Activated CD8-positive, alpha-beta T cell treated with anti-CD3 and anti-CD28 coated beads for 36 hours (primary cell): ENCODE measurements around the gene PRPF40B. TPM values are rescaled to one million over a fixed set of nuclear protein-coding genes. Genes with fewer than 3 reads are reported as not detected.
A peak's percentile ranks its signal among the peaks of the same experiment; 100 is the strongest.

ENCODE experiments used
- ATAC-seq: fragments of 200-7000 bp; cut with Tn5 transposase; one replicate; pipeline ENCODE4 v1.10.0; 2021; ENCODE audit warnings: mild to moderate bottlenecking, moderate library complexity
- CTCF ChIA-PET: fragments of 350-600 bp; sonication (Branson Sonifier 250); formaldehyde crosslinking; loops from one replicate; lab custom pipeline; 2021; ENCODE audit warnings: antibody characterized with exemption; lab: Charles Lee
- POLR2A ChIA-PET: fragments of 350-600 bp; sonication (Branson Sonifier 250); formaldehyde crosslinking; loops from one replicate; lab custom pipeline; 2021; ENCODE audit warnings: antibody characterized with exemption; lab: Charles Lee
- DNase-seq: peaks from one replicate; pipeline ENCODE4 v3.0.0-alpha.2; 2020
- H3K27ac Mint-ChIP-seq: one replicate; pipeline ENCODE4 v1.8.0; 2021; ENCODE audit warnings: mild to moderate bottlenecking, mixed read lengths
- H3K27me3 Mint-ChIP-seq: one replicate; pipeline ENCODE4 v1.8.0; 2021; ENCODE audit warnings: mixed read lengths
- H3K36me3 Mint-ChIP-seq: one replicate; pipeline ENCODE4 v1.8.0; 2021; ENCODE audit warnings: low read depth, mixed read lengths
- H3K4me1 Mint-ChIP-seq: one replicate; pipeline ENCODE4 v1.8.0; 2021; ENCODE audit warnings: low read depth, mixed read lengths
- H3K4me3 Mint-ChIP-seq: one replicate; pipeline ENCODE4 v1.8.0; 2021; ENCODE audit warnings: mild to moderate bottlenecking, moderate library complexity, mixed read lengths
- H3K9me3 Mint-ChIP-seq: one replicate; pipeline ENCODE4 v1.8.0; 2021; ENCODE audit warnings: mixed read lengths
- intact Hi-C: fragments of 100-400 bp; cut with micrococcal nuclease; formaldehyde crosslinking; loops from one replicate; pipeline ENCODE4 v1.10.0; 2022
- total RNA-seq, 2 experiments: library from RNA; stranded (reverse); gene quantifications; one replicate each; pipeline ENCODE4 v1.2.3, GENCODE V29; 2021
- TF ChIP-seq, protein P1 (sequence below): fragments of 200-600 bp; IDR thresholded peaks from one replicate; pipeline ENCODE4 v1.8.0; 2022; ENCODE audit warnings: antibody characterized with exemption, mild to moderate bottlenecking

The PRPF40B gene
- total RNA-seq, 2 experiments from 2014 or later = 4.9 to 5.6 TPM

GRCh38 chr12:49671031-49671765 lies 47.8 kb downstream of the PRPF40B start:
- intact Hi-C loops = no loop called here
- H3K4me1 Mint-ChIP-seq = peaks cover 95% of the 10 kb centered on the region
- no peaks in the 10 kb centered on the region for H3K27me3 Mint-ChIP-seq
- ATAC-seq (peak; percentile 77), DNase-seq (peak; percentile 76)
- peak overlapping the region; percentile 62 for H3K4me3 Mint-ChIP-seq
- POLR2A ChIA-PET = interaction anchor here (0.6 to 5.0 kb wide), 14 partner anchors 9 to 94 kb away, joined by 3 to 23 read pairs (median 4); partner anchors contain the start of gene FMNL3
- TF ChIP-seq, protein P1, sequence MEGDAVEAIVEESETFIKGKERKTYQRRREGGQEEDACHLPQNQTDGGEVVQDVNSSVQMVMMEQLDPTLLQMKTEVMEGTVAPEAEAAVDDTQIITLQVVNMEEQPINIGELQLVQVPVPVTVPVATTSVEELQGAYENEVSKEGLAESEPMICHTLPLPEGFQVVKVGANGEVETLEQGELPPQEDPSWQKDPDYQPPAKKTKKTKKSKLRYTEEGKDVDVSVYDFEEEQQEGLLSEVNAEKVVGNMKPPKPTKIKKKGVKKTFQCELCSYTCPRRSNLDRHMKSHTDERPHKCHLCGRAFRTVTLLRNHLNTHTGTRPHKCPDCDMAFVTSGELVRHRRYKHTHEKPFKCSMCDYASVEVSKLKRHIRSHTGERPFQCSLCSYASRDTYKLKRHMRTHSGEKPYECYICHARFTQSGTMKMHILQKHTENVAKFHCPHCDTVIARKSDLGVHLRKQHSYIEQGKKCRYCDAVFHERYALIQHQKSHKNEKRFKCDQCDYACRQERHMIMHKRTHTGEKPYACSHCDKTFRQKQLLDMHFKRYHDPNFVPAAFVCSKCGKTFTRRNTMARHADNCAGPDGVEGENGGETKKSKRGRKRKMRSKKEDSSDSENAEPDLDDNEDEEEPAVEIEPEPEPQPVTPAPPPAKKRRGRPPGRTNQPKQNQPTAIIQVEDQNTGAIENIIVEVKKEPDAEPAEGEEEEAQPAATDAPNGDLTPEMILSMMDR = peak; percentile 21
- peak overlapping the region; percentile 97 for H3K27ac Mint-ChIP-seq
- H3K36me3 Mint-ChIP-seq = peaks cover 6% of the 10 kb centered on the region
- CTCF ChIA-PET = interaction anchor here (0.5 to 7.4 kb wide), 10 partner anchors 8 to 594 kb away, joined by 3 to 80 read pairs (median 7); partner anchors contain the start of gene FMNL3
- no peaks in the 10 kb centered on the region for H3K9me3 Mint-ChIP-seq

DNA sequence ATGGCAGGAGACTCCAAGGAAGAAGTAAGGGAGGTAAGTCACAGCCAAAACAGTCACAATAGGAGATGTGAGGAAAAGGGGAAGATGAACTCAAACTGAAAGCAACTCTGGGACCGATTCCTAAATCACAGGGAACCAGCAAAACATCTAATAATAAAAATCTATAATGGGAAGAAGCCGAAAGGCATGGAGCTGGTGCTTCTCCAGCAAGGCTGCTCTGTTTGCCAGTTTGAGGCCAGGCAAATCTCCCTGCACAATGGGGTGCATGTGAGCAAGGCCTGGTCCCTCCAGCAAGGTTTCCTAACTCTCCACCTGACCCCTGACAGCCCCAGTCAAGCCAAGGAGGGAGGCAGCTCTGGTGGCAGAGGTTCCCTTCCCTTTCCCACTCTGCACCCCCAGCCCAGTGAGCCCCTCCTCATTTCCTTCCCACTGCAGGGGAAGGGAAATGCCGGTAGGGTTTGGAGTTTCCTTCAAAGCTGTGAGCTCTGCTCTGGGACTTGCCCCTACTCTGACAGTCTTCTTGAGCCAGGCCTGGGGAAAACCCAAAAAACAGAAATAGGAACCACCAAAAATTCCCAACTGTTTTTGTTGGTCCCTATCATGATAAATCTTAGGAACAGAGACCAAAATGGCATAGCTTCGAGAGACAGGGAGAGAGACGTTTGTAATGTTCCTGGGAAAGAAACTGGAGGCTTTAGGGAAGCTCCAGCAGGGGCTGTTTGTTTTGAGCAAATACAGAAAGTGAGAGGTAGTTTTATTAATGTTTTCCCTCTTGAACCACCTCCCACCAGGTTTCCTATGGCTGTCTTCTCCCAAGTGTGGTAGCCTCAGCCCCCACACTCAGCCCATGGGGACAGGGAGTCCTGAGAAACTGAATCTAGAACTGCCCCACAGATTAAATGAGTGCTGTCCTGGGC lies 49.2 kb downstream of the PRPF40B start:
- DNase-seq = no peak
- H3K36me3 Mint-ChIP-seq = peaks cover 3% of the 10 kb centered on the region
- H3K27ac Mint-ChIP-seq = peak overlapping the region; percentile 97
- H3K4me1 Mint-ChIP-seq = peaks cover 92% of the 10 kb centered on the region
- TF ChIP-seq, protein P1 = no peak
- no peaks in the 10 kb centered on the region for H3K9me3 Mint-ChIP-seq
- intact Hi-C loops = no loop called here
- no peak for ATAC-seq
- no peak overlapping the region for H3K4me3 Mint-ChIP-seq
- H3K27me3 Mint-ChIP-seq = no peaks in the 10 kb centered on the region
- POLR2A ChIA-PET = interaction anchor here (0.9 to 5.0 kb wide), 6 partner anchors 10 to 34 kb away, joined by 3 to 23 read pairs (median 6); partner anchors contain the start of gene FMNL3
- CTCF ChIA-PET = interaction anchor here (1.1 to 7.4 kb wide), 12 partner anchors 9 to 105 kb away, joined by 3 to 80 read pairs (median 8); partner anchors contain the start of genes FMNL3 and TMBIM6

DNA sequence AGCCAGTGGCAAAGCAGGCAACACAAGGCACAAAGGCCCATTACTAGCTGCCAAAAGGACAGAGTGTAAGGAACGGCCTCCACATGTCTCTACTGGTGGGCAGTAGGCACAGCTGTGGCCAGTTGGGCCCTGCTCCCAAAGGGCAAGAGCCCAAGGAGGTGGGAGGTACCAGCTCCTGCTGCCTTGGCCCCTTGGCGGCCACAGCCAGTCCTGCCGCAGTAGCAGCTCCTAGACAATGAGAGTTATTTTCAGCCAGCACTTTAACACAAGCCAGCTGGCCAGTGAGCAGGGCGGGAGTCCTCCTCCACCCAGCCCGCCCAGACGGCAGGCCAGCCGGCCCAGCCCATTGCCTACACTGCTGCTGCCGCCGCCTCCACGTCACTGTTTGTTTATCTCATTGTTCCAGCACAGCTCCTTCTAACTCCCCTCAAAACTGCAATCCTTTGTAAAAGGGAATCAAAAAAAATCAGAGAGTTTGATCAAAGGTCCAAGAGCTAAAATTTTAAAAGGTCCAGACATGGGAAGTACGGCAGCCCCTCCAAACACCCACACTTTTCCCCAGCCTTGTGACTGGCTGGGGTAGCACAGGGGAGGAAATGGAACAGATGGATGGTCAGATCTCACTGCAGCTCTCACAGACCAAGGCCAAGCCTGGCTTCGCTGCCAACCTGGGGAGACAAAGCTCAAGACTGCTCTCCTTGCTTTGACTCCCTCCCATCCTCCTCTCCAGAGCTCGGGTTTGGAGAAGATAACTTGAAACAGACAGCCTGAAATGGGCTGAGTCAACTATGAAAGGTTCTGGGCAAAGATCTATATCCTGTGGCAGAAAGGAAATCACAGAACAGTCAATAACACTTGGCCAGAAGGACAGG lies 50.3 kb downstream of the PRPF40B start:
- DNase-seq (no peak), ATAC-seq (peak; percentile 32)
- CTCF ChIA-PET = interaction anchor here (1.1 to 7.4 kb wide), 12 partner anchors 9 to 104 kb away, joined by 3 to 80 read pairs (median 6); partner anchors contain the start of genes FMNL3 and TMBIM6
- TF ChIP-seq, protein P1 = no peak
- H3K36me3 Mint-ChIP-seq = peaks cover 3% of the 10 kb centered on the region
- no peaks in the 10 kb centered on the region for H3K9me3 Mint-ChIP-seq
- POLR2A ChIA-PET = interaction anchor here (0.5 to 5.0 kb wide), 11 partner anchors 8 to 543 kb away, joined by 3 to 23 read pairs (median 4); no protein-coding TSS in a partner anchor
- intact Hi-C loops = no loop called here
- H3K27me3 Mint-ChIP-seq = no peaks in the 10 kb centered on the region
- peak overlapping the region; percentile 97 for H3K27ac Mint-ChIP-seq
- H3K4me3 Mint-ChIP-seq = peak overlapping the region; percentile 16
- H3K4me1 Mint-ChIP-seq = peaks cover 81% of the 10 kb centered on the region

DNA sequence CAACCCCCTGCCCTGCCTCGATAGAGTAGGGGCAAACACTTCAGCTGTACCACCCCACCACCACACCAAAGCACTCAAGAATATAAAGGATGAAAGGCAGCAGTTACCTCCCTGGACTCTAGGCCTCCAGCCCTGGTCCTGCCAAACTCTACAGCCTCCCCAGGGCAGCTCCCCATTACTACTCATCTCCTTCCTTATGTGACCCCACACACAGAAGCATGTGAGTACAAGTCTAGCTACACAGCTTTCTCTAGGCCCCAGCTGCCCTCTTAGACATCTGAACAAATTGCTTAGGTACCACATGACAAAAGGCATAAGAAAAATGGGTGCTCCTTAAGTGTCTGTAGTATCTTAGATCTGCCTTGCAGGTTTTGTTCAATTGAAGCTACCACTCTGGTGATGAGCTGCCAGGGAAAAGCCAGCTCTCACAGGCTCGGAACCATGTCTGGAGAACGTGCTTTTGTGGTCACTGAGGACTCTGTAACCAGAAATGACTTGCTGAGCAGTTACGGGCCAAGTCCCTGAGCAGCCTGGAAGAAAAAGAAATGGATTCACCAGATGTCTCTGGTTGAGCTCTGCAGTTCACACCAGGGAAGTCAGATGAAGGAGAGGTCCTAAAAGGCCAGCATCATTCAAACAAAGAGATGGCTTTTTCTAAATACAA lies 51.1 kb downstream of the PRPF40B start:
- intact Hi-C loops = no loop called here
- ATAC-seq = peak; percentile 26
- ChIA-PET CTCF (interaction anchor here (1.1 to 7.4 kb wide), 13 partner anchors 8 to 165 kb away, joined by 3 to 80 read pairs (median 9); partner anchors contain the start of gene FMNL3), POLR2A (interaction anchor here (0.7 to 5.0 kb wide), 8 partner anchors 9 to 32 kb away, joined by 3 to 23 read pairs (median 4); no protein-coding TSS in a partner anchor)
- Mint-ChIP-seq H3K4me3 (no peak overlapping the region), H3K27ac (peak overlapping the region; percentile 97), H3K27me3 (no peaks in the 10 kb centered on the region), H3K4me1 (peaks cover 77% of the 10 kb centered on the region), H3K36me3 (peaks cover 3% of the 10 kb centered on the region), H3K9me3 (no peaks in the 10 kb centered on the region)
- TF ChIP-seq, protein P1 = no peak
- peak; percentile 16 for DNase-seq
